GM19238 (cell line): ENCODE data around the gene AK1.

ENCODE experiments used
- DNase-seq: peaks from one replicate; pipeline ENCODE4 v3.0.0; 2011; ENCODE audit warnings: low spot score; ENCODE audit not compliant: insufficient read length

AK1 gene

DNA sequence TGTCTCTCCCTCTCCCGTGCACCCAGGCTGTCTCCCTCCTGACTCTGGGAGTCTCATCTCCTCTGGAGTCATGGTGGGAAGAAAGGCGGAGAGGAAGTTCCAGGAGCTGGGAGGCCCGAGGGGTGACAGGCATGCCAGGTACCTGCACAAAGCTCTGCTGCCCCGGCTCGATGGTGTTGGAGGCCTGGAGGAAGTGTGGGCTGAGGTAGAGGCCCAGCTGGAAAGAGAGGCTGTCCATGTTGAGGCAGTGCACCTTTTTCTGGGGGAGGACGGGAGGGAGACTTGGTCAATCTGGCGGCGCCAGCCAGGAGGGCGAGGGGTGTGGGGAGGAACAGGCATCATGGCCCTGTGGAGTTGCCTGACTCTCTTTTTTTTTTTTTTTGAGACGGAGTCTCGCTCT, 58.9 kb downstream of the AK1 start:
- no peak for DNase-seq

DNA sequence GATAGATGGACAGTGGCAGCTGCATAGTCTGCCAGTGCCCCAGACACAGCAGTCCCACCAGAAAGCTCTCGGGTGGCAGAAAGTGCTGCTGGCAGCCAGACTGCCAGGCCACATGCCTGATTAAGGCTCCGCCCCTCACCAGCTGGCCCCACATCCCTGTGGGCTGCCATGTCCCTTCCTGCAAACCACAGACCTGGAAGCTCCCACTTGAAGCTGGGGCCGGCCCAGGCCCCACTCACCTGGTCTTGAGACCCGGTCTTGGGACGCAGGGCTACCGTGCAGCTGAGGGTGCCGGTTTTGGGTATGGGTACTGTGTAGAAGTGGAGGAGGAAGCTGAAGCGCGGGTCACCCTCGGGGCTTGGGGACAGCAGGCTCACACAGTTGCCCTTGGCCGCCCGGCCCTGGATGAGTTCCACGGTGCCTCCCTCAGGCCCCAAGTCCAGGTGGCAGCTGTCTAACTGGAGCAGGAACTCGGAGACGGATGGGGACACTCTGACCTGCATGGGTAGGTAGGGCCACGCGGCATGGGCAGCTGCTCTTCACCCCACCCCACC, 59.5 kb downstream of the AK1 start:
- no peak for DNase-seq

- no peak for DNase-seq
These were observed 60.7 kb downstream of the AK1 start for GRCh38 chr9:127816728-127817127.
